Colonic mucosa (tissue), 4 donors: ENCODE results near the gene GREB1. TPM values are rescaled to one million over a fixed set of nuclear protein-coding genes. Genes with fewer than 3 reads are reported as not detected.

Source experiments
- DNase-seq: peaks from one replicate; pipeline ENCODE4 v3.0.0-alpha.2; 2020
- H3K27ac ChIP-seq: fragments of 200-600 bp; one replicate; pipeline ENCODE4 v1.8.0; 2021
- H3K27me3 ChIP-seq: fragments of 200-600 bp; one replicate; pipeline ENCODE4 v1.8.0; 2021
- H3K36me3 ChIP-seq: fragments of 200-600 bp; one replicate; pipeline ENCODE4 v1.8.0; 2021
- H3K4me1 ChIP-seq: fragments of 200-600 bp; one replicate; pipeline ENCODE4 v1.8.0; 2021; ENCODE audit warnings: mild to moderate bottlenecking
- H3K4me3 ChIP-seq: fragments of 200-600 bp; one replicate; pipeline ENCODE4 v1.8.0; 2021
- H3K9ac ChIP-seq, 2 donors: one replicate each; pipeline ENCODE4 v1.7.0; 2013; ENCODE audit warnings: control low read depth in 2 of 2, low read depth in 2 of 2, low read length in 2 of 2
- H3K9me3 ChIP-seq: fragments of 200-600 bp; one replicate; pipeline ENCODE4 v1.8.0; 2021
- CTCF ChIP-seq: fragments of 200-600 bp; IDR thresholded peaks from one replicate; pipeline ENCODE4 v1.8.0; 2022; ENCODE audit warnings: antibody characterized with exemption, mild to moderate bottlenecking
- intact Hi-C: fragments of 100-400 bp; cut with DNase I; formaldehyde crosslinking; loops from one replicate; pipeline ENCODE4 v1.14.1; 2022
- total RNA-seq, 2 donors: library from RNA; stranded (reverse); fragmentation: NEBNext Ultra II Directional in 1 of 2; extraction: Animal tissue kit (Norgen Biotek cat#: 25700) in 1 of 2; gene quantifications; one replicate each; pipeline ENCODE4 v1.2.1, GENCODE V29; 2021
- donor health status: healthy.
- donor health status: DM: no; HTN: no; CAD: no.
- donor health status: DM: no; HTN: no; CAD: no.

The GREB1 gene
- total RNA-seq, 2 donors from 2014 or later: 0.77 to 1.1 TPM

- H3K27me3 ChIP-seq: peaks cover 3% of the 10 kb centered on the region
- no peak within 1 kb of the TSS for H3K9ac ChIP-seq
- no peaks in the 10 kb centered on the region for H3K36me3 ChIP-seq
- H3K9me3 ChIP-seq: no peaks in the 10 kb centered on the region
- DNase-seq: peak; percentile 33
- intact Hi-C loops: no loop called here
- no peak for TF ChIP-seq CTCF
- no peaks in the 10 kb centered on the region for H3K4me1 ChIP-seq
- H3K27ac ChIP-seq: no peak within 1 kb of the TSS
- no peak within 1 kb of the TSS for H3K4me3 ChIP-seq
Observed at GRCh38 chr2:11669454-11670291, 135.8 kb downstream of the GREB1 start, which contains the start of gene NTSR2. Gene NTSR2, minus strand, starts transcription at chr2:11670195. Its CDS starts 66 bp downstream, at chr2:11670129.

GRCh38 chr2:11672407-11672806 is 138.6 kb downstream of the GREB1 start:
- H3K36me3 ChIP-seq: no peaks in the 10 kb centered on the region
- H3K4me1 ChIP-seq: no peaks in the 10 kb centered on the region
- no peak for TF ChIP-seq CTCF
- peaks cover 2% of the 10 kb centered on the region for H3K27me3 ChIP-seq
- no peak overlapping the region for H3K4me3 ChIP-seq
- no peak for DNase-seq
- no peak overlapping the region for H3K27ac ChIP-seq
- intact Hi-C loops: no loop called here
- H3K9ac ChIP-seq: no peak overlapping the region
- H3K9me3 ChIP-seq: no peaks in the 10 kb centered on the region

GRCh38 chr2:11674983-11675382 is 141.1 kb downstream of the GREB1 start:
- H3K27ac ChIP-seq: no peak overlapping the region
- H3K9me3 ChIP-seq: no peaks in the 10 kb centered on the region
- H3K27me3 ChIP-seq: no peaks in the 10 kb centered on the region
- no peak for DNase-seq
- no peaks in the 10 kb centered on the region for H3K4me1 ChIP-seq
- TF ChIP-seq CTCF: no peak
- intact Hi-C loops: no loop called here
- H3K9ac ChIP-seq: no peak overlapping the region
- H3K36me3 ChIP-seq: no peaks in the 10 kb centered on the region
- H3K4me3 ChIP-seq: no peak overlapping the region

GRCh38 chr2:11675423-11676112 is 141.7 kb downstream of the GREB1 start:
- DNase-seq: no peak
- H3K9me3 ChIP-seq: no peaks in the 10 kb centered on the region
- H3K27me3 ChIP-seq: no peaks in the 10 kb centered on the region
- no peak overlapping the region for H3K27ac ChIP-seq
- H3K4me1 ChIP-seq: no peaks in the 10 kb centered on the region
- H3K4me3 ChIP-seq: no peak overlapping the region
- H3K36me3 ChIP-seq: no peaks in the 10 kb centered on the region
- no peak overlapping the region for H3K9ac ChIP-seq
- intact Hi-C loops: no loop called here
- TF ChIP-seq CTCF: no peak

GRCh38 chr2:11676640-11677039 is 142.8 kb downstream of the GREB1 start:
- Histone ChIP-seq H3K9me3 (no peaks in the 10 kb centered on the region), H3K9ac (no peak overlapping the region), H3K27me3 (no peaks in the 10 kb centered on the region), H3K36me3 (no peaks in the 10 kb centered on the region), H3K4me3 (no peak overlapping the region), H3K4me1 (no peaks in the 10 kb centered on the region), H3K27ac (no peak overlapping the region)
- intact Hi-C loops: no loop called here
- TF ChIP-seq CTCF: no peak
- DNase-seq: no peak
